T-helper 2 cell treated with Interferon-gamma antibody and Interleukin-4, amounts not matched to agents 5 μg/mL and 100 μg/mL, for 36 hours (primary cell): ENCODE data around the gene RPS6KL1.

Experiments
- DNase-seq: peaks from one replicate; pipeline ENCODE4 v3.0.0; 2021; ENCODE audit warnings: low spot score
- H3K27ac Mint-ChIP-seq: one replicate; pipeline ENCODE4 v1.8.0; 2021; ENCODE audit warnings: mild to moderate bottlenecking, mixed read lengths
- H3K27me3 Mint-ChIP-seq: one replicate; pipeline ENCODE4 v1.8.0; 2021; ENCODE audit warnings: low read depth, mixed read lengths
- H3K36me3 Mint-ChIP-seq: one replicate; pipeline ENCODE4 v1.8.0; 2021; ENCODE audit warnings: low read depth, mixed read lengths
- H3K4me1 Mint-ChIP-seq: one replicate; pipeline ENCODE4 v1.8.0; 2021; ENCODE audit warnings: low read depth, mixed read lengths
- H3K4me3 Mint-ChIP-seq: one replicate; pipeline ENCODE4 v1.8.0; 2022; ENCODE audit warnings: mild to moderate bottlenecking, moderate library complexity, mixed read lengths
- H3K9me3 Mint-ChIP-seq: one replicate; pipeline ENCODE4 v1.8.0; 2021; ENCODE audit warnings: mixed read lengths

The RPS6KL1 gene

DNA sequence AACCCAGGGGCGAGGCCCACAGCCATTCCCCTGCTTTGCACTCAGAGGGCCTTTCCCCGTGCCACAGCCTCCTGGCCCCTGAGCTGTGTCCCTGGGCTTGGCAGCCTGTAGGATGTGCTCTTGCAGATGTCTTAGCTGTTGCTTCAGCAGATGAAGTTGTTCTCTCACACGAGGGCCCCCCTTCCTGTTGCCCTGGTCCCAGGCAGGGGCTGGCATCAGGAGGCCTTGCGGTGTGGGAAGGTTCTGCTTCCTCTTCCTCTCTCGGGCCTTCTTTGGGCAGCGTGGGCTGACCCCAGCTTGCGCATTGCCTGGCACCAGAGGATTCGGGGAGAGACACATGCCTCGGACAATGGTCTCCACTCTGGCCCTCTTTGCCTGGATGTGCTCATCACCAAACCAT lies 59.8 kb downstream of the RPS6KL1 start:
- Mint-ChIP-seq H3K4me1 (peaks cover 16% of the 10 kb centered on the region), H3K27me3 (no peaks in the 10 kb centered on the region), H3K27ac (no peak overlapping the region), H3K9me3 (no peaks in the 10 kb centered on the region), H3K36me3 (no peaks in the 10 kb centered on the region), H3K4me3 (no peak overlapping the region)
- DNase-seq: no peak

DNA sequence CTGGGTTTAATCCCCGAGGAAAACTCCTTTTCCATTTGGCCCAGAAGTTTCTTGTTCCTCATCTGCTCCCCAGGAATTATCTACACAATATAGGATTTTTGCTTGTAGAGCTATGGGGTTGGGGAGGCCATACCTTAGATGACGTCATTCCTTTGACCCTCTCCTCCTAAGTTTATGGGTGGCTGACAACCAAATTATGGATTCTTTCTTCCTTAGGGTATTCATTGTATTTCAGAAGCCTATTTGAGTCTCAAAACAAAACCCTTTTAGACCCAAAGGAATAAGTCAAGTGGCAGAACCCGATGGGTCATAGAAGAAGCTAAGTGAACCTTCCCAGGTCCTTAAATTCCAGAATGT lies 61.3 kb downstream of the RPS6KL1 start:
- no peaks in the 10 kb centered on the region for H3K27me3 Mint-ChIP-seq
- no peak for DNase-seq
- H3K4me3 Mint-ChIP-seq: no peak overlapping the region
- no peaks in the 10 kb centered on the region for H3K9me3 Mint-ChIP-seq
- no peaks in the 10 kb centered on the region for H3K36me3 Mint-ChIP-seq
- peaks cover 5% of the 10 kb centered on the region for H3K4me1 Mint-ChIP-seq
- H3K27ac Mint-ChIP-seq: no peak overlapping the region

DNA sequence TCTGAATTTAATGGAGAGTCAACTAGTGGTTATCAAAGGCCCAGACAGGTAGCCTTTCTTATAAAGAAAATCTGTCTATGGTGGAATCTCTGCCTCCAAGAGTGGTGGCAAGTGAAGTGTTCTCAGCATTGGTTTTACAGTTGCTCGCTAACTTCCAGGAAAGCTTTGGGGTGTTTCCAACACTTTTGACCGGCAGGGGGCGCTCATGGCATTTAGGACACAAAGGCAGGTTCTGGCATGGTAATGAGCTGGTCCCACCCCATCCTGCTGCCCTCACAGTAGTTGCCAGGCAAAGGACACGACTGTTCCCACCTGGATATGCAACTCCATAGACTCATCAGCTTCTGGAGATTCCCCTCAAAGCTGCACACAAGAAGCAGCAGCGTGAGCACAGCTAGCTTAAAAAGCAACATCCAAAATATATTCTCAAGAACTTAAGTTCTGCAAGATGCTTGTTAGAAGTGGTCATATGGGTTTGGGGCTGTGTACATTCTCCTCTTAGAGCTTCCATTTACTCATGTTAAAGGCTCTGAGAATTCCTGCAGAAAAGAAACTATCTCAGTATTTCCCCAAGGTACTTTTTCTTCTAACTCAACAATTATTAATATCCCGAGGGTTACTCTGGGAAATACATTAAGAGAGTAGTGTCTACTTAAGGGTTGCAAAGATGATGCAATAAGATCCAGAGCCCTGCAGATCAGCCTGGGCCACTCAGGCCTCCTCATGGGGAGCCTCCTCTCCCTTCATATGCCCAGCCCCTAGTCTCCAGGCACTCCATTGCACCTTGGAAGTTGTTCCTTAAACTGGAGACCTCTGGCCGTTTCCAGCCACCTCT lies 61.9 kb downstream of the RPS6KL1 start:
- no peaks in the 10 kb centered on the region for H3K36me3 Mint-ChIP-seq
- no peaks in the 10 kb centered on the region for H3K4me1 Mint-ChIP-seq
- DNase-seq: peak; percentile 78
- no peak overlapping the region for H3K27ac Mint-ChIP-seq
- H3K4me3 Mint-ChIP-seq: no peak overlapping the region
- no peaks in the 10 kb centered on the region for H3K9me3 Mint-ChIP-seq
- H3K27me3 Mint-ChIP-seq: no peaks in the 10 kb centered on the region

DNA sequence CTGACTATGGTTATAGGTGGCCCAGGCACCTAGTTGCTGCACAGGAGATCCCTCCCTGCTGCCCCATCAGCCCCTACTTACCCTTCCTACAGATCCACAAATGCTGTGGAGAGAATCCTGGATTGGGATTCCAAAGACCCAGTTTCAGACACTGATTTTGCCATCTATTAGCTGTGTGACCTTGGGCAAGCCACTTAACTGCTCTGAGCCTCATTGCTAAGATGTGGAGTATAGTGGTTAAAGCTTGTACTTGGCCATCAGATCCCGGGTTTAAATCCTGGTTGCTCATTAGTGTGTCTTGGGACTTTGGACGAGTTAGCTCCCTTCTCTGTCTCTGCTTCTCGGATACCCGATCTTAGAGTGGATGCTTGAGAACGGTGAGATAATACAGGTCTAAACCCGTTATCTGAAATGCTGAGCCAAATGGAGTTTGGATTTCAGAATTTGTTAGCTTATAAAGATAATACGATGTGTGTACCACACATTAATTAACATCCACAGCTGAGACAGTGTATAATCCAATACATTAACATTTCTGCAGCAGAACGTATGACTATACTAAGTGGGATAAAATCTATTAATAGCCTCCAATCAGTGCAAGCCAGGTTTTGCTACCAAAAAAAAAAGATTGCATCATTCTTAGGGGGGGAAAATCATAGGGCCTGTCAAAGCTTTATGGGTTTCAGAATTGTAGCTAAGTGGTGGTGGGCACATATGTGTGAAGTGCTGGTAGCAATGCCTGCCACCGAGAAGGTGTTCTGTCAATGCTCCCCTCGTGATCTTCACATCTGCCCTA lies 63.1 kb downstream of the RPS6KL1 start:
- H3K27me3 Mint-ChIP-seq: no peaks in the 10 kb centered on the region
- no peak overlapping the region for H3K4me3 Mint-ChIP-seq
- DNase-seq: no peak
- no peaks in the 10 kb centered on the region for H3K9me3 Mint-ChIP-seq
- no peaks in the 10 kb centered on the region for H3K36me3 Mint-ChIP-seq
- H3K4me1 Mint-ChIP-seq: no peaks in the 10 kb centered on the region
- no peak overlapping the region for H3K27ac Mint-ChIP-seq

DNA sequence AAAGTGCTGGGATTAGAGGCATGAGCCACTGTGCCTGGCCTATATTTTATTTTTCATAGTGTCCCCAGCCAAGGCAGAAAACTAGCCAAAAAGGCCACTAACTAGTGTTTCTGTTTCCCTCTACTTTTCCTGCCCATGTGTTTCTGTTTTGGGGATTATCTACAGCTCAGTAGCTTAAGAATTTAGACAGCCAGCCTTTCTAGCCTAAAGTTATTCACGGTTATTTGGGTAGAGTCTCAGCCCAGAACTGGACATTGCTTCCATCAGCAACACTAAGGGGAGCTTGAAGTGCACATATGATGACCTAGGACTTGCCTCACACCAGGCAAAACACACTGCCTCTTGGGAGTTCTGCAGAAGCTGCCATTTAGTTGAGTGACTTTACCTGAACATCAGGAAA lies 65.0 kb downstream of the RPS6KL1 start:
- no peak overlapping the region for H3K27ac Mint-ChIP-seq
- H3K9me3 Mint-ChIP-seq: no peaks in the 10 kb centered on the region
- H3K4me3 Mint-ChIP-seq: no peak overlapping the region
- H3K4me1 Mint-ChIP-seq: peaks cover 5% of the 10 kb centered on the region
- H3K36me3 Mint-ChIP-seq: no peaks in the 10 kb centered on the region
- DNase-seq: no peak
- H3K27me3 Mint-ChIP-seq: no peaks in the 10 kb centered on the region

DNA sequence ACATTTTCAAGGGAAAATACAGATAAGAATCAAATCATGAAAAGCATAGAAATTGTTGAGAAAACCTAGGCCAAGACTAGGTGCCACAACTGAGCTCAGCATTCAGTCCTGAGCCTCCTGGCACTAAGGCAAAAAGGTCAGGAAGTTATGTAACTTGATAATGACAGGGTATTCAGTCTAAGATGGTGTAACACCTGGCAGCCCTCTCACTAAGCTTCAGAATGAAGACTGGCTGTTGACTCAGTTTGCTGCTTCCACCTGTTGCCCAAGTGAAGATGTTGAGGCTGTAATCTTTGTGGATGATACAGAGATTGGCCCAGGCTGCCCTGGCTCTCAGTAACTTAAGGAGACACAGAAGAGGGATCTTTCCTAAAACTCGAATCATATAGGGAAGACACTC lies 66.7 kb downstream of the RPS6KL1 start:
- H3K4me1 Mint-ChIP-seq: peaks cover 10% of the 10 kb centered on the region
- H3K36me3 Mint-ChIP-seq: no peaks in the 10 kb centered on the region
- no peaks in the 10 kb centered on the region for H3K27me3 Mint-ChIP-seq
- no peaks in the 10 kb centered on the region for H3K9me3 Mint-ChIP-seq
- DNase-seq: no peak
- no peak overlapping the region for H3K4me3 Mint-ChIP-seq
- no peak overlapping the region for H3K27ac Mint-ChIP-seq

DNA sequence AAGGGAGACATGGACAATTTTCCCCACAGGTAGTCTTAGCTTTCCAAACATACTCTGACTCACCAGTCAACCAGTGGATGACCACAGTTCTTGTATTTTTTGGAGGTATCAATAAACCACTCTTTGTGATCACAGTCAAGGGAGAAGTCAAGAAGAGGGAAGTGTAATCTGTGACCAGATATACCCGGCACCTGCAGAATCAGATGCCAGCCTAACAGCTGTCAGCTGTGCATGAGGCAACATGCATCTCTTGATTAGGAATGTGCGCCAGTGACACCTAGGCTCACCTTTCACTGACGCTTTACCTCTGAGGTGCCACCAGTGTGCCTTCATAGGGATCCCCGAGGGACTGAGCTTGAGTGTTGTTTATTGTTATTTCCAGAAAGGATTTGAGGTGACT lies 67.1 kb downstream of the RPS6KL1 start:
- peaks cover 10% of the 10 kb centered on the region for H3K4me1 Mint-ChIP-seq
- H3K4me3 Mint-ChIP-seq: no peak overlapping the region
- H3K9me3 Mint-ChIP-seq: no peaks in the 10 kb centered on the region
- H3K27me3 Mint-ChIP-seq: no peaks in the 10 kb centered on the region
- no peak overlapping the region for H3K27ac Mint-ChIP-seq
- H3K36me3 Mint-ChIP-seq: no peaks in the 10 kb centered on the region
- no peak for DNase-seq

DNA sequence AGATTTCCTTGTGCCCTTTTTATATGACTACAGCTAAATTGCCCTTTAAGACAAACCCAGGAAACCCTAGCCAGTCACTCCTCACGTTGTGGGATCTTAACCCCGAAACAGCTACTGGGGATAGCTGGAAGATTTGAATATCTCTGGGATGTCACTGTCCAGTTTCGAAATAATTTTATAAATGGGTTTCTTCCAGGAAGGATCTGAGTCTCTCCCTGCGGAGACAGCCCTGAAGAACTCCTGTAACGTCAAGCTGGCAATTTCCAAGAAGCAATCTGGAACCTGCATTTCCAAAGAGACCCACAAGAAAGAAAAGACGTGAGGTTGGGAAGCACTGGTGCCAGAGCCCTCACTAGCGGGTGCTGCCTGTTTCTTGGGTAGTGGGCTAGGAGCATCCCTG lies 68.0 kb downstream of the RPS6KL1 start:
- no peaks in the 10 kb centered on the region for H3K9me3 Mint-ChIP-seq
- H3K27me3 Mint-ChIP-seq: no peaks in the 10 kb centered on the region
- H3K4me1 Mint-ChIP-seq: peaks cover 10% of the 10 kb centered on the region
- no peaks in the 10 kb centered on the region for H3K36me3 Mint-ChIP-seq
- no peak overlapping the region for H3K27ac Mint-ChIP-seq
- DNase-seq: no peak
- H3K4me3 Mint-ChIP-seq: no peak overlapping the region
